HCT116 (cell line): Measurements from ENCODE around the gene GPR173. TPM values are rescaled to one million over a fixed set of nuclear protein-coding genes. Genes with fewer than 3 reads are reported as not detected.

Experiments used
- ATAC-seq: fragments of 200-7000 bp; cut with Tn5 transposase; 2 replicates; pipeline ENCODE4 v1.9.1; 2020; ENCODE audit warnings: mild to moderate bottlenecking, moderate library complexity
- BruUV-seq: library from RNA; stranded (reverse); fragments of 400-500 nt; replicated peaks from 2 replicates; lab custom pipeline; 2021; lab: Mats Ljungman, UMichigan
- CTCF ChIA-PET: fragments of 300-600 bp; sonication (Branson Sonifier 250); formaldehyde crosslinking; loops from one replicate; lab custom pipeline; 2021; ENCODE audit warnings: antibody characterized with exemption; lab: Charles Lee
- POLR2A ChIA-PET: fragments of 300-600, 350-600 bp; sonication (Branson Sonifier 250); formaldehyde crosslinking; loops from one replicate; lab custom pipeline; 2021; ENCODE audit warnings: antibody characterized with exemption; lab: Charles Lee
- RAD21 ChIA-PET, 2 experiments: fragments of 300-600 bp; sonication (Branson Sonifier 250); formaldehyde crosslinking; loops; one replicate each; lab custom pipeline; 2023; ENCODE audit warnings: low total read pairs in 2 of 2; ENCODE audit not compliant: uncharacterized antibody in 2 of 2, unreplicated experiment in 2 of 2, low non-redundant PET in 1 of 2; lab: Charles Lee
- DNase-seq: peaks from one replicate; pipeline ENCODE4 v3.0.0-alpha.2; 2010; ENCODE audit warnings: low read depth, low spot score
- H2AFZ ChIP-seq: fragments of 200-600 bp; shearing (Covaris generic), sonication (generic); 2 replicates; pipeline ENCODE4 v1.6.1; 2017; ENCODE audit warnings: low read depth, mixed run types, mixed read lengths, antibody characterized with exemption, low read length; ENCODE audit not compliant: poor library complexity, severe bottlenecking
- H3K27ac ChIP-seq: 2 replicates; pipeline ENCODE4 v1.5.1; 2012; ENCODE audit warnings: low read depth, low read length
- H3K27me3 ChIP-seq: fragments of 200-600 bp; sonication (generic); 2 replicates; pipeline ENCODE4 v1.6.1; 2016; ENCODE audit warnings: mixed run types, low read length, mixed read lengths; ENCODE audit not compliant: insufficient read depth
- H3K36me3 ChIP-seq, 2 experiments: fragments of 200-500 bp in 1 of 2; fragments of 200-600 bp in 1 of 2; sonication (Bioruptor generic) in 1 of 2; sonication (generic) in 1 of 2; 2 replicates each; pipeline versions ENCODE4 v1.5.1 to v1.6.1; 2014 to 2016; ENCODE audit warnings: low read length in 2 of 2, inconsistent platforms in 1 of 2, mixed read lengths in 1 of 2, mixed run types in 1 of 2; ENCODE audit not compliant: insufficient read depth in 2 of 2, control insufficient read depth in 1 of 2
- H3K4me1 ChIP-seq, 2 experiments: fragments of 200-600 bp in 1 of 2; sonication (generic) in 1 of 2; 2 replicates each; pipeline versions ENCODE4 v1.5.1 to v1.6.1; 2012 to 2017; ENCODE audit warnings: low read length in 2 of 2, inconsistent platforms in 1 of 2, mild to moderate bottlenecking in 1 of 2, mixed read lengths in 1 of 2, mixed run types in 1 of 2, moderate library complexity in 1 of 2; ENCODE audit not compliant: insufficient read depth in 2 of 2, control insufficient read depth in 1 of 2
- H3K4me2 ChIP-seq: fragments of 200-600 bp; sonication (generic); 2 replicates; pipeline ENCODE4 v1.6.1; 2017; ENCODE audit warnings: mixed run types, low read length, mixed read lengths
- H3K4me3 ChIP-seq, 2 experiments: fragments of 200-600 bp in 1 of 2; sonication (generic) in 1 of 2; replicated peaks in 1 of 2; 2 replicates each; pipeline ENCODE4 v1.5.1; 2011 to 2016; ENCODE audit warnings: low read length in 2 of 2, control low read depth in 1 of 2, low read depth in 1 of 2, mild to moderate bottlenecking in 1 of 2, mixed read lengths in 1 of 2, mixed run types in 1 of 2
- H3K79me2 ChIP-seq: fragments of 200-600 bp; sonication (generic); 2 replicates; pipeline ENCODE4 v1.6.1; 2017; ENCODE audit warnings: mild to moderate bottlenecking, mixed run types, low read length, moderate library complexity, mixed read lengths; ENCODE audit not compliant: insufficient read depth
- H3K9ac ChIP-seq: fragments of 200-600 bp; sonication (generic); 2 replicates; pipeline ENCODE4 v1.6.1; 2016; ENCODE audit warnings: low read length, mixed read lengths
- H3K9me2 ChIP-seq: fragments of 200-600 bp; sonication (generic), shearing (Covaris generic); 2 replicates; pipeline ENCODE4 v1.6.1; 2017; ENCODE audit warnings: mixed run types, mild to moderate bottlenecking, moderate library complexity; ENCODE audit not compliant: insufficient read depth
- H3K9me3 ChIP-seq, 2 experiments: fragments of 200-500 bp in 1 of 2; fragments of 200-600 bp in 1 of 2; sonication (Bioruptor generic) in 1 of 2; sonication (generic) in 1 of 2; 2 replicates each; pipeline ENCODE4 v1.6.1; 2014 to 2017; ENCODE audit warnings: low read length in 2 of 2, mixed read lengths in 2 of 2, inconsistent platforms in 1 of 2, low read depth in 1 of 2, mild to moderate bottlenecking in 1 of 2, mixed run types in 1 of 2, moderate library complexity in 1 of 2; ENCODE audit not compliant: control insufficient read depth in 1 of 2, insufficient read depth in 1 of 2
- H4K20me1 ChIP-seq: fragments of 200-600 bp; sonication (generic), shearing (Covaris generic); 2 replicates; pipeline ENCODE4 v1.6.1; 2017; ENCODE audit warnings: mixed run types, mild to moderate bottlenecking, moderate library complexity; ENCODE audit not compliant: insufficient read depth
- CEBPB ChIP-seq: IDR thresholded peaks from 2 replicates; pipeline ENCODE4 v1.6.1; 2012; ENCODE audit warnings: low read depth
- CTCF ChIP-seq, 3 experiments: fragments of 200-600 bp in 1 of 3; sonication (generic) in 1 of 3; IDR thresholded peaks in 2 of 3; conservative IDR thresholded peaks in 1 of 3; 2 replicates each; pipeline ENCODE4 v1.5.1; 2012 to 2017; ENCODE audit warnings: low read depth in 2 of 3, low read length in 2 of 3, antibody characterized with exemption in 1 of 3, borderline replicate concordance in 1 of 3, control low read depth in 1 of 3, mild to moderate bottlenecking in 1 of 3, mixed read lengths in 1 of 3, mixed run types in 1 of 3, moderate library complexity in 1 of 3; ENCODE audit not compliant: insufficient read depth in 1 of 3
- EGR1 ChIP-seq: IDR thresholded peaks from 2 replicates; pipeline ENCODE4 v1.6.1; 2012; ENCODE audit warnings: low read depth
- EZH2 ChIP-seq: fragments of 200-600 bp; sonication (generic); IDR thresholded peaks from 2 replicates; pipeline ENCODE4 v1.6.1; 2017; ENCODE audit warnings: antibody characterized with exemption, mixed run types
- EZH2phosphoT487 ChIP-seq: fragments of 200-600 bp; IDR thresholded peaks from 2 replicates; pipeline ENCODE4 v1.6.1; 2018; ENCODE audit warnings: antibody characterized with exemption, borderline replicate concordance
- POLR2A ChIP-seq: IDR thresholded peaks from 2 replicates; pipeline ENCODE4 v1.7.0; 2011; ENCODE audit warnings: borderline replicate concordance; ENCODE audit not compliant: insufficient read depth, insufficient read length; ENCODE audit errors: extremely low read depth
- SRF ChIP-seq: IDR thresholded peaks from 2 replicates; pipeline ENCODE4 v1.6.1; 2012; ENCODE audit warnings: low read depth
- YY1 ChIP-seq: IDR thresholded peaks from 2 replicates; pipeline ENCODE4 v1.6.1; 2011; ENCODE audit warnings: low read length, low read depth, moderate library complexity, mild to moderate bottlenecking; ENCODE audit not compliant: insufficient replicate concordance; ENCODE audit errors: extremely low read depth
- intact Hi-C: fragments of 100-400 bp; cut with micrococcal nuclease; formaldehyde crosslinking; loops from 2 replicates; pipeline ENCODE4 v1.10.0; 2022
- total RNA-seq: library from RNA; stranded (reverse); gene quantifications from one replicate; pipeline ENCODE4 v1.2.1, GENCODE V29; 2021; ENCODE audit not compliant: unreplicated experiment
- TF ChIP-seq, protein P1 (sequence below): IDR thresholded peaks from 2 replicates; pipeline ENCODE4 v1.6.1; 2012
- TF ChIP-seq, protein P2 (sequence below): IDR thresholded peaks from 2 replicates; pipeline ENCODE4 v1.6.1; 2012

The GPR173 gene
- total RNA-seq, 1 experiment from 2014 or later = 3.4 TPM

GRCh38 chrX:53004038-53004437, 44.6 kb upstream of the GPR173 start:
- POLR2A ChIA-PET = no interaction called here
- RAD21 ChIA-PET = no interaction called here
- no peaks in the 10 kb centered on the region for H3K4me1 ChIP-seq
- H3K27me3 ChIP-seq = no peaks in the 10 kb centered on the region
- no peak overlapping the region for H3K4me3 ChIP-seq
- H2AFZ ChIP-seq = no peak overlapping the region
- DNase-seq (no peak), ATAC-seq (no peak)
- CTCF ChIA-PET = no interaction called here
- H3K4me2 ChIP-seq = no peak overlapping the region
- intact Hi-C loops = no loop called here
- no peaks in the 10 kb centered on the region for H4K20me1 ChIP-seq
- H3K27ac ChIP-seq = no peak overlapping the region
- no peaks in the 10 kb centered on the region for H3K9me3 ChIP-seq
- BruUV-seq = no TSS peak
- no peaks in the 10 kb centered on the region for H3K9me2 ChIP-seq
- no peaks in the 10 kb centered on the region for H3K79me2 ChIP-seq
- no peak overlapping the region for H3K9ac ChIP-seq
- TF ChIP-seq CTCF (IDR thresholded peaks at IDR 0.05 in 2 of 3, conservative IDR thresholded peaks at IDR 0.05 in 1 of 3; ENCODE audit: borderline replicate concordance in 1 of 3, insufficient read depth in 1 of 3, low read depth in 2 of 3, low read length in 2 of 3) = no peak
- TF ChIP-seq, protein P1, sequence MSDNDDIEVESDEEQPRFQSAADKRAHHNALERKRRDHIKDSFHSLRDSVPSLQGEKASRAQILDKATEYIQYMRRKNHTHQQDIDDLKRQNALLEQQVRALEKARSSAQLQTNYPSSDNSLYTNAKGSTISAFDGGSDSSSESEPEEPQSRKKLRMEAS = no peak
- H3K36me3 ChIP-seq = no peaks in the 10 kb centered on the region

DNA sequence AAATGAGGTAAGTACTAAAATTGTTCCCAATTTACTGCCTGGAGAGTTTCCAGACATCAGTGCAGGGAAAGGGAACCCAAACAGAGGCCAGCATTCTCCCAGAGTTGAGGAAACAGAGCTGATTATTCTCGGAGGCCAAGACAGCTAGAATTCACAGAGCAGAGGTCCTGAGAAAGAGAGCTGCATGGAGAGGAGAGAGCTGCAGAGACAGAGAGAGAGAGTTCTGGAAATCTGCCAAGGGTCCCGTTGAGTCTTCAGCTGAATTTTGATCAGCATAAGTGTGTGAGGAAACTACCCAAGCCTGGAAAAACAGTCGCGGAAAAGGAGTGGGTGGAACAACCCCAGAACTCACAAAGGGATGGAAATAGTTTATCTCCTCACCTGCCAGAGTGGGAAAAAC, 43.8 kb upstream of the GPR173 start:
- Histone ChIP-seq H3K9me2 (no peaks in the 10 kb centered on the region), H3K27me3 (no peaks in the 10 kb centered on the region), H3K4me1 (no peaks in the 10 kb centered on the region), H3K4me2 (no peak overlapping the region), H3K9ac (no peak overlapping the region), H3K79me2 (no peaks in the 10 kb centered on the region), H4K20me1 (no peaks in the 10 kb centered on the region), H3K9me3 (no peaks in the 10 kb centered on the region), H3K4me3 (no peak overlapping the region), H2AFZ (no peak overlapping the region), H3K36me3 (no peaks in the 10 kb centered on the region), H3K27ac (no peak overlapping the region)
- intact Hi-C loops = no loop called here
- ChIA-PET POLR2A (no interaction called here), CTCF (no interaction called here), RAD21 (no interaction called here)
- BruUV-seq = no TSS peak
- ATAC-seq (no peak), DNase-seq (no peak)
- TF ChIP-seq YY1 (no peak), CEBPB (no peak), EZH2phosphoT487 (no peak), SRF (no peak), EZH2 (no peak), POLR2A (no peak), CTCF (IDR thresholded peaks at IDR 0.05 in 2 of 3, conservative IDR thresholded peaks at IDR 0.05 in 1 of 3; ENCODE audit: borderline replicate concordance in 1 of 3, insufficient read depth in 1 of 3, low read depth in 2 of 3, low read length in 2 of 3) (no peak), EGR1 (no peak)
- TF ChIP-seq, protein P2, sequence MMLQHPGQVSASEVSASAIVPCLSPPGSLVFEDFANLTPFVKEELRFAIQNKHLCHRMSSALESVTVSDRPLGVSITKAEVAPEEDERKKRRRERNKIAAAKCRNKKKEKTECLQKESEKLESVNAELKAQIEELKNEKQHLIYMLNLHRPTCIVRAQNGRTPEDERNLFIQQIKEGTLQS = no peak
